SK-N-SH (cell line): ENCODE measurements around the gene PTPN6. TPM values are rescaled to one million over a fixed set of nuclear protein-coding genes. Genes with fewer than 3 reads are reported as not detected.

Source experiments
- CTCF ChIA-PET: fragments of 300-600, 350-600 bp; formaldehyde crosslinking; extraction: SDS; loops from one replicate; lab custom pipeline; 2021; lab: Yijun Ruan, JAX
- POLR2A ChIA-PET: fragments of 350-600 bp; sonication (Branson Sonifier 250); formaldehyde crosslinking; extraction: SDS; loops from one replicate; lab custom pipeline; 2020; ENCODE audit warnings: antibody characterized with exemption, inconsistent platforms; lab: Yijun Ruan, JAX
- DNase-seq: peaks from one replicate; pipeline ENCODE4 v3.0.0; 2012
- H2AFZ ChIP-seq: fragments of 200-600 bp; sonication (generic); 2 replicates; pipeline ENCODE4 v1.8.1; 2016; ENCODE audit warnings: antibody characterized with exemption, mild to moderate bottlenecking, low read depth
- H3F3A ChIP-seq: fragments of 200-600 bp; sonication (generic); replicated peaks from 2 replicates; pipeline ENCODE3; 2016; ENCODE audit warnings: antibody characterized with exemption, mild to moderate bottlenecking; ENCODE audit not compliant: insufficient read depth
- H3K27ac ChIP-seq, 2 experiments: fragments of 200-500 bp in 1 of 2; fragments of 200-600 bp in 1 of 2; sonication (Bioruptor generic) in 1 of 2; sonication (generic), shearing (Covaris generic) in 1 of 2; 2 replicates each; pipeline versions ENCODE4 v1.5.1 to v1.6.1; 2014 to 2016; ENCODE audit warnings: low read depth in 2 of 2, inconsistent platforms in 1 of 2, low read length in 1 of 2, mild to moderate bottlenecking in 1 of 2, mixed read lengths in 1 of 2
- H3K27me3 ChIP-seq: fragments of 200-600 bp; sonication (generic), shearing (Covaris generic); 2 replicates; pipeline ENCODE4 v1.6.1; 2016; ENCODE audit warnings: mixed run types; ENCODE audit not compliant: insufficient read depth
- H3K36me3 ChIP-seq, 2 experiments: fragments of 200-500 bp in 1 of 2; fragments of 200-600 bp in 1 of 2; sonication (Bioruptor generic) in 1 of 2; sonication (generic) in 1 of 2; replicated peaks in 1 of 2; 2 replicates each; pipeline versions ENCODE3 to v1.5.1; 2014 to 2016; ENCODE audit warnings: low read length in 1 of 2, mild to moderate bottlenecking in 1 of 2; ENCODE audit not compliant: insufficient read depth in 2 of 2, control insufficient read depth in 1 of 2
- H3K4me1 ChIP-seq, 2 experiments: fragments of 200-500 bp in 1 of 2; fragments of 200-600 bp in 1 of 2; sonication (Bioruptor generic) in 1 of 2; sonication (generic), shearing (Covaris generic) in 1 of 2; 2 replicates each; pipeline versions ENCODE4 v1.5.1 to v1.6.1; 2014 to 2016; ENCODE audit warnings: low read depth in 1 of 2, low read length in 1 of 2, mixed run types in 1 of 2; ENCODE audit not compliant: insufficient read depth in 2 of 2, control insufficient read depth in 1 of 2
- H3K4me2 ChIP-seq: fragments of 200-600 bp; sonication (generic), shearing (Covaris generic); 2 replicates; pipeline ENCODE4 v1.6.1; 2017; ENCODE audit warnings: mixed run types
- H3K4me3 ChIP-seq, 2 experiments: fragments of 200-500 bp in 1 of 2; fragments of 200-600 bp in 1 of 2; sonication (Bioruptor generic) in 1 of 2; sonication (generic), shearing (Covaris generic) in 1 of 2; 2 replicates each; pipeline versions ENCODE4 v1.5.1 to v1.8.1; 2014 to 2016; ENCODE audit warnings: low read depth in 2 of 2, inconsistent platforms in 1 of 2, low read length in 1 of 2, mild to moderate bottlenecking in 1 of 2, mixed read lengths in 1 of 2, moderate library complexity in 1 of 2
- H3K79me2 ChIP-seq: fragments of 200-600 bp; sonication (generic); 2 replicates; pipeline ENCODE4 v1.8.1; 2017; ENCODE audit warnings: mild to moderate bottlenecking; ENCODE audit not compliant: insufficient read depth
- H3K9ac ChIP-seq: fragments of 200-600 bp; sonication (generic); 2 replicates; pipeline ENCODE4 v1.6.1; 2017; ENCODE audit warnings: mixed run types
- H3K9me2 ChIP-seq: fragments of 200-600 bp; sonication (generic); 2 replicates; pipeline ENCODE4 v1.6.1; 2017; ENCODE audit warnings: mixed run types
- H3K9me3 ChIP-seq: fragments of 200-600 bp; sonication (generic); 2 replicates; pipeline ENCODE4 v1.6.1; 2017; ENCODE audit warnings: mixed run types, mild to moderate bottlenecking, moderate library complexity
- H4K20me1 ChIP-seq: fragments of 200-600 bp; sonication (generic); 2 replicates; pipeline ENCODE4 v1.6.1; 2017; ENCODE audit warnings: mild to moderate bottlenecking, mixed run types; ENCODE audit not compliant: insufficient read depth
- CHD2 ChIP-seq: fragments of 150-350 bp; IDR thresholded peaks from 2 replicates; pipeline ENCODE4 v1.6.1; 2018; ENCODE audit warnings: low read length; ENCODE audit not compliant: partially characterized antibody
- FOSL2 ChIP-seq: IDR thresholded peaks from 2 replicates; pipeline ENCODE4 v1.4.0; 2012; ENCODE audit warnings: low read depth, mild to moderate bottlenecking, moderate library complexity, borderline replicate concordance
- FOXM1 ChIP-seq: IDR thresholded peaks from 2 replicates; pipeline ENCODE4 v1.4.0; 2012; ENCODE audit warnings: low read depth, mild to moderate bottlenecking
- GABPA ChIP-seq: IDR thresholded peaks from 2 replicates; pipeline ENCODE4 v1.4.0; 2012; ENCODE audit warnings: low read depth, mild to moderate bottlenecking
- GATA2 ChIP-seq: sonication (generic); formaldehyde crosslinking; IDR thresholded peaks from 2 replicates; pipeline ENCODE4 v1.5.0; 2020; ENCODE audit warnings: mild to moderate bottlenecking, missing genetic modification reagents
- MEF2A ChIP-seq: IDR thresholded peaks from 2 replicates; pipeline ENCODE4 v1.4.0; 2012; ENCODE audit warnings: low read depth, borderline replicate concordance
- MXI1 ChIP-seq: IDR thresholded peaks from 2 replicates; pipeline ENCODE4 v1.6.1; 2012; ENCODE audit warnings: mild to moderate bottlenecking, low read depth, low read length, improper control_type of control experiment
- NFIC ChIP-seq: IDR thresholded peaks from 2 replicates; pipeline ENCODE4 v1.4.0; 2012; ENCODE audit warnings: borderline replicate concordance
- RXRA ChIP-seq: IDR thresholded peaks from 2 replicates; pipeline ENCODE4 v1.4.0; 2012; ENCODE audit warnings: low read depth, mild to moderate bottlenecking, borderline replicate concordance
- SIN3A ChIP-seq: IDR thresholded peaks from 2 replicates; pipeline ENCODE4 v1.6.1; 2012; ENCODE audit warnings: low read depth, mild to moderate bottlenecking, low read length, moderate library complexity, borderline replicate concordance
- SMC3 ChIP-seq: IDR thresholded peaks from 2 replicates; pipeline ENCODE4 v1.6.1; 2012; ENCODE audit warnings: low read depth, low read length, improper control_type of control experiment
- TAF1 ChIP-seq: IDR thresholded peaks from 2 replicates; pipeline ENCODE4 v1.6.1; 2012; ENCODE audit warnings: low read depth, mild to moderate bottlenecking, low read length, moderate library complexity, borderline replicate concordance
- YY1 ChIP-seq: IDR thresholded peaks from 2 replicates; pipeline ENCODE4 v1.4.0; 2012; ENCODE audit warnings: low read depth, mild to moderate bottlenecking
- WGBS: methylation state at CpG from one replicate; pipeline ENCODE4 v1.1.6; 2017; ENCODE audit warnings: low lambda C conversion rate; 5-methylcytosine and 5-hydroxymethylcytosine counted together
- polyA plus RNA-seq, 3 experiments: library from polyadenylated mRNA; depleted of rRNA; stranded (reverse); fragments of >200 nt; gene quantifications; 2 replicates each; pipeline ENCODE4 v1.2.3, GENCODE V29; 2012
- TF ChIP-seq, protein P1 (sequence below): IDR thresholded peaks from 2 replicates; pipeline ENCODE4 v1.4.0; 2012; ENCODE audit warnings: low read depth
- TF ChIP-seq, protein P2 (sequence below): fragments of 150-350 bp; IDR thresholded peaks from 2 replicates; pipeline ENCODE4 v1.6.1; 2016; ENCODE audit warnings: mild to moderate bottlenecking, low read depth, low read length
- TF ChIP-seq, protein P3 (sequence below): IDR thresholded peaks from 2 replicates; pipeline ENCODE4 v1.4.0; 2012; ENCODE audit warnings: low read depth, borderline replicate concordance
- TF ChIP-seq, protein P4 (sequence below): IDR thresholded peaks from 2 replicates; pipeline ENCODE4 v1.4.0; 2012; ENCODE audit warnings: low read depth, borderline replicate concordance
- TF ChIP-seq, protein P5 (sequence below): IDR thresholded peaks from 2 replicates; pipeline ENCODE4 v1.6.1; 2012; ENCODE audit warnings: mild to moderate bottlenecking, low read depth, low read length, moderate library complexity

PTPN6 gene
- polyA plus RNA-seq, 1 of the 3 experiments (the other 2 are of a cell fraction) = 0.12 TPM

DNA sequence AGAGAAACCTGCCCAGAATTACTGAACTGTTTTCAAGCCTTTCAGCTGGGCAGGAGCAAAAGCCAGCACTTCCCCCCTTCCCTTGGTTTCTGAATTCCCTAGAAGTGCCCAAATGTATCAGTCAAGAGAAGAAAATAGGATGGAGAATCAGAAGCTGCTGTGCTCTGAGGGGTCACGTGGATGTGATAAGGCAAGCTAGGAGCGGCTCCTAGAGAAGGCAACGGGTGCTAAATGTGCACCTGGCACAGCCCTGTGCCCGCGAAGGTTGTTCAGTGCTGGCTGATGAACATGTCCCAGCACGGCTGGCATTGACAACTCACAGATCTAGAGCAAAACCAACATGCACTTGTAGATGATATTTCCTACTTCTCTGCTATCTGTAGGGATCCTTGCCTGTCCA is 27.9 kb downstream of the PTPN6 start:
- Histone ChIP-seq H3K36me3 (peaks cover 51 to 78% of the 10 kb centered on the region in 2 experiments), H3K9me3 (no peaks in the 10 kb centered on the region), H3K4me2 (no peak overlapping the region), H3K4me3 (no peak overlapping the region), H3K27ac (no peak overlapping the region; a peak in 1 of 4 replicates), H3K27me3 (no peaks in the 10 kb centered on the region), H3F3A (no peaks in the 10 kb centered on the region), H2AFZ (no peak overlapping the region), H3K9ac (no peak overlapping the region), H3K9me2 (no peaks in the 10 kb centered on the region), H3K4me1 (no peaks in the 10 kb centered on the region), H3K79me2 (no peaks in the 10 kb centered on the region), H4K20me1 (no peaks in the 10 kb centered on the region)
- TF ChIP-seq, protein P1, sequence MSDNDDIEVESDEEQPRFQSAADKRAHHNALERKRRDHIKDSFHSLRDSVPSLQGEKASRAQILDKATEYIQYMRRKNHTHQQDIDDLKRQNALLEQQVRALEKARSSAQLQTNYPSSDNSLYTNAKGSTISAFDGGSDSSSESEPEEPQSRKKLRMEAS = no peak
- TF ChIP-seq GABPA = no peak
- TF ChIP-seq MXI1 = no peak
- TF ChIP-seq, protein P2, sequence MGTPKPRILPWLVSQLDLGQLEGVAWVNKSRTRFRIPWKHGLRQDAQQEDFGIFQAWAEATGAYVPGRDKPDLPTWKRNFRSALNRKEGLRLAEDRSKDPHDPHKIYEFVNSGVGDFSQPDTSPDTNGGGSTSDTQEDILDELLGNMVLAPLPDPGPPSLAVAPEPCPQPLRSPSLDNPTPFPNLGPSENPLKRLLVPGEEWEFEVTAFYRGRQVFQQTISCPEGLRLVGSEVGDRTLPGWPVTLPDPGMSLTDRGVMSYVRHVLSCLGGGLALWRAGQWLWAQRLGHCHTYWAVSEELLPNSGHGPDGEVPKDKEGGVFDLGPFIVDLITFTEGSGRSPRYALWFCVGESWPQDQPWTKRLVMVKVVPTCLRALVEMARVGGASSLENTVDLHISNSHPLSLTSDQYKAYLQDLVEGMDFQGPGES = no peak
- TF ChIP-seq GATA2 (CRISPR knock-in tag) = no peak
- TF ChIP-seq FOSL2 = no peak
- no peak for TF ChIP-seq SIN3A
- TF ChIP-seq FOXM1 = no peak
- TF ChIP-seq RXRA = no peak
- TF ChIP-seq, protein P3, sequence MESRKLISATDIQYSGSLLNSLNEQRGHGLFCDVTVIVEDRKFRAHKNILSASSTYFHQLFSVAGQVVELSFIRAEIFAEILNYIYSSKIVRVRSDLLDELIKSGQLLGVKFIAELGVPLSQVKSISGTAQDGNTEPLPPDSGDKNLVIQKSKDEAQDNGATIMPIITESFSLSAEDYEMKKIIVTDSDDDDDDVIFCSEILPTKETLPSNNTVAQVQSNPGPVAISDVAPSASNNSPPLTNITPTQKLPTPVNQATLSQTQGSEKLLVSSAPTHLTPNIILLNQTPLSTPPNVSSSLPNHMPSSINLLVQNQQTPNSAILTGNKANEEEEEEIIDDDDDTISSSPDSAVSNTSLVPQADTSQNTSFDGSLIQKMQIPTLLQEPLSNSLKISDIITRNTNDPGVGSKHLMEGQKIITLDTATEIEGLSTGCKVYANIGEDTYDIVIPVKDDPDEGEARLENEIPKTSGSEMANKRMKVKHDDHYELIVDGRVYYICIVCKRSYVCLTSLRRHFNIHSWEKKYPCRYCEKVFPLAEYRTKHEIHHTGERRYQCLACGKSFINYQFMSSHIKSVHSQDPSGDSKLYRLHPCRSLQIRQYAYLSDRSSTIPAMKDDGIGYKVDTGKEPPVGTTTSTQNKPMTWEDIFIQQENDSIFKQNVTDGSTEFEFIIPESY = no peak
- TF ChIP-seq YY1 = no peak
- TF ChIP-seq CHD2 = no peak
- no peak for TF ChIP-seq TAF1
- TF ChIP-seq, protein P4, sequence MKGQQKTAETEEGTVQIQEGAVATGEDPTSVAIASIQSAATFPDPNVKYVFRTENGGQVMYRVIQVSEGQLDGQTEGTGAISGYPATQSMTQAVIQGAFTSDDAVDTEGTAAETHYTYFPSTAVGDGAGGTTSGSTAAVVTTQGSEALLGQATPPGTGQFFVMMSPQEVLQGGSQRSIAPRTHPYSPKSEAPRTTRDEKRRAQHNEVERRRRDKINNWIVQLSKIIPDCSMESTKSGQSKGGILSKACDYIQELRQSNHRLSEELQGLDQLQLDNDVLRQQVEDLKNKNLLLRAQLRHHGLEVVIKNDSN = no peak
- TF ChIP-seq NFIC = no peak
- no peak for TF ChIP-seq SMC3
- no peak for TF ChIP-seq MEF2A
- TF ChIP-seq, protein P5, sequence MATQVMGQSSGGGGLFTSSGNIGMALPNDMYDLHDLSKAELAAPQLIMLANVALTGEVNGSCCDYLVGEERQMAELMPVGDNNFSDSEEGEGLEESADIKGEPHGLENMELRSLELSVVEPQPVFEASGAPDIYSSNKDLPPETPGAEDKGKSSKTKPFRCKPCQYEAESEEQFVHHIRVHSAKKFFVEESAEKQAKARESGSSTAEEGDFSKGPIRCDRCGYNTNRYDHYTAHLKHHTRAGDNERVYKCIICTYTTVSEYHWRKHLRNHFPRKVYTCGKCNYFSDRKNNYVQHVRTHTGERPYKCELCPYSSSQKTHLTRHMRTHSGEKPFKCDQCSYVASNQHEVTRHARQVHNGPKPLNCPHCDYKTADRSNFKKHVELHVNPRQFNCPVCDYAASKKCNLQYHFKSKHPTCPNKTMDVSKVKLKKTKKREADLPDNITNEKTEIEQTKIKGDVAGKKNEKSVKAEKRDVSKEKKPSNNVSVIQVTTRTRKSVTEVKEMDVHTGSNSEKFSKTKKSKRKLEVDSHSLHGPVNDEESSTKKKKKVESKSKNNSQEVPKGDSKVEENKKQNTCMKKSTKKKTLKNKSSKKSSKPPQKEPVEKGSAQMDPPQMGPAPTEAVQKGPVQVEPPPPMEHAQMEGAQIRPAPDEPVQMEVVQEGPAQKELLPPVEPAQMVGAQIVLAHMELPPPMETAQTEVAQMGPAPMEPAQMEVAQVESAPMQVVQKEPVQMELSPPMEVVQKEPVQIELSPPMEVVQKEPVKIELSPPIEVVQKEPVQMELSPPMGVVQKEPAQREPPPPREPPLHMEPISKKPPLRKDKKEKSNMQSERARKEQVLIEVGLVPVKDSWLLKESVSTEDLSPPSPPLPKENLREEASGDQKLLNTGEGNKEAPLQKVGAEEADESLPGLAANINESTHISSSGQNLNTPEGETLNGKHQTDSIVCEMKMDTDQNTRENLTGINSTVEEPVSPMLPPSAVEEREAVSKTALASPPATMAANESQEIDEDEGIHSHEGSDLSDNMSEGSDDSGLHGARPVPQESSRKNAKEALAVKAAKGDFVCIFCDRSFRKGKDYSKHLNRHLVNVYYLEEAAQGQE = no peak
- ChIA-PET CTCF (interaction anchor here (0.8 to 1.9 kb wide), 3 partner anchors 39 to 163 kb away, joined by 3 to 4 read pairs (median 3); partner anchors contain the start of gene LPCAT3), POLR2A (no interaction called here)
- WGBS = 88% methylated on average over 4 of the region's 6 CpGs
- no peak for DNase-seq
